GM21786 (cell line): ENCODE measurements around the gene ST3GAL5.

Source experiments
- ATAC-seq: cut with Tn5 transposase; IDR thresholded peaks from one replicate; pipeline ENCODE4 v1.9.1; 2021; ENCODE audit not compliant: unreplicated experiment

Gene ST3GAL5

DNA sequence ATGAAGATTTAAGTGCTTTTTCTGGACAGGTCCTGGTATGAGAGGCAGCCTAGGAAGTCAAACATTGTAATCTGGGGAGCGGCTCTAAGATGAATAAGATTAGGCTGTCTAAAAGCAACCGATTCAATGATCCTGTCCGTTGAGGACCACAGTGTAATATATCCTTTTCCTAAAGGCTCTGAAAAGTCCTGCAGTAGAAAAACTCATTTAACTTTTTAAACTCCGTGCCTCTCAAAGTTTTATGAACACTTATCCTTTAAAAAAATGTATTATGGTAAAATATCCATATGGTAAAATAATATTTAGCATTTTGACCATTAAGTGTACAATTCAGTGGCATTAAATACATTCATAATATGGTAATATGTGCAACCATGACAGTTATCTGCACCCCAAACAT, 95.2 kb downstream of the ST3GAL5 start:
- ATAC-seq: no peak

DNA sequence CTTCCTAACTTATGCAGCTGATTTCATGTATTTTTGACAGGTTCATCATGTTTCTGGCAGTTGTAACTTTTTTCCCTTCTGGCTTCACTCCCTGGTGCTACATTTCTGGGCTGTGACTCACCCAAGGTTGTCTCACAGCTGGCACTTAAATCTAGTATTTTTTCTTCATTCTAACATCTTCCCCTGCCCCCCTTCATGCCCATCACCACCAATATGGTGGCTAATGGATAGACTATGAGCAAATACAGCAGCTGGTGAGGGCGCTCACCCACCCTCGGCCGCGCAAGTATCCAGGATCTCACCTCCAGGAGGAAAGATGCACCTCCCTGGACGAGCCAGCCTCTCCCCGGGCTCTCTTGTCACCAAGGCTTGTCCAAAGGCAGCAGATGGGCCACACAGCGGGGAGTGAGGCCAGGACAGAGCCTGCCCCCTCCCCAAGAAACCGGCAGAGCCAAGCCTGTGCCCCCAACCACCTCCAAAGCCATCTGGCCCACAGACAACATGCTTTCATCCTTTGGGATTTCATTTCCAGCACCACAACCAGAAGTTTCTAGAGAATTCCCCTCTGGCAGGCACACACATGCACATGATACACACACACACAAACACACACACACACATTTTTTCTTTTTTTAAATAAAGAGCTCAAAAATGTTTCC, 95.9 kb downstream of the ST3GAL5 start:
- no peak for ATAC-seq

DNA sequence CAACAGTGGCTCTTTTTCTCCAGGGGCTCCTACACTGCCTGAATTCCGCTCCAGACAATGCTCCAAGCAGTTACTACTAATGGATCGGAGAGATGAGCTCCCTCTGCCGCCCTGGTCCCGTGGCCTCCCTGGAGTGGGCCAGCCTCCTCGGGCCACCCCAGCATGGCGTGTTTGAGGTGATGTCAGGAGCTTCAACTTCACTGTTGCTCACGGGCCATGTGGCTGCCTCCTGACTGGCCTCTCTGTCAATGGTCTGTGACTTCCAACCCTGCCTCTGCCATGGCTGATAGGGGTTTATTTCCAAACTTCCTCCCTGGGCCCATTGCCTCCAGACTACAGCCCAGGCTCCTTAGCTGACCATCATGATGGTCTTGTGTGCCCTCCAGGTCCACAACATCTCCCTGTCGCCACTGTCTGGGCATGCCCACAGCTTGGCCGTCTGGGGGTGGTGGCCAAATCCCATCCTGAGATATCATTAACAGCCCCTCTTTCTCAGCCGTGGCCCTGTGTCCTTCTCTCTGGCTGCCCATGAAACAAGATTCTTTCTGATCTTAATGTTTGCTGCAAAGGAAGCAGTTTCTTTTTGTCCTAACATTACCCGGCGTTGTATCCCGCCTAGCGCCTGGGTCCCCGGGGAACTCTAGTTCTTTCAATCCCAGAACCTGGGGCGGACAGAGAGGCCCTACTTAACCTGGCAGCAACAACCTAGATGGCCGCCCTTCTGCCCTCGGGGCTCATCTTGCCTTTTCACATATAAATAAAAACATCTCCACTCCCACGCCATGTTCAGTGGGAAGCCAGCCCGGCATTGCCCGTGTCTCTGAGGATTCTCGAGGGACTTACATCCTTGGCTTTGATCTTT, 96.9 kb downstream of the ST3GAL5 start:
- no peak for ATAC-seq

DNA sequence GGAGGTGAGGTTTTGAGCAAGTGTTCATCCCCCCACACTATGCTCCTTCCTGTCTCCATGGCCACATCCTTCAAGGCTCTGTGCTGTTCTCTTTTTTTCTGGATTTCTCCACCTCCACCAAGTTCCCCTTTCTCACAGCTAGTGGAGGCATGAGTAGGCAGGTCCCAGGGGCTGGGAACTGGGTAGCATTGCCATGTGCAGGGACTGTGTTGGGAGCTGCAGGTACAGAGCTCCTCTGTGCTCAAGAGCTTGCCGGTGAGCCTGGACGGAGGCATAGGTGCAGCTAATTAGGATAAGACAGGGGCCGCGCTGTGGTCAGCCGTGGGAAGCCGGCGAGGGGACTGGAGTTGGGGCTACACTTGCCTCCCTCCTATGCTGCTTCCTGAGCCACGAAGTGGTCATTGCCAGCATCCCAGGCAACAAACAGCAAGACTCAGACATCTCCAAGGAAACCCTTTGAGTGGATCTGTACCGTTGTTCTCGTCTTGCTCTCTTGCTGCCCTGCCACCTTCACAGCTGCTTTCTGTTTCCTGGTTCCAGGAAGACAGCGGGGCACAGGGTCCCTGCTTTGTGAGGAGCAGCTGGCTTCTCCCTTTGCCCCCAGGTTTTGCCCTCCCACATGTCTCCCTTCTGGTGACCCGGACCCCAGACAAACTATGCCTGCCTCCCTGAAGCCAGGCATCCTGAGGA, 98.1 kb downstream of the ST3GAL5 start:
- ATAC-seq: no peak

DNA sequence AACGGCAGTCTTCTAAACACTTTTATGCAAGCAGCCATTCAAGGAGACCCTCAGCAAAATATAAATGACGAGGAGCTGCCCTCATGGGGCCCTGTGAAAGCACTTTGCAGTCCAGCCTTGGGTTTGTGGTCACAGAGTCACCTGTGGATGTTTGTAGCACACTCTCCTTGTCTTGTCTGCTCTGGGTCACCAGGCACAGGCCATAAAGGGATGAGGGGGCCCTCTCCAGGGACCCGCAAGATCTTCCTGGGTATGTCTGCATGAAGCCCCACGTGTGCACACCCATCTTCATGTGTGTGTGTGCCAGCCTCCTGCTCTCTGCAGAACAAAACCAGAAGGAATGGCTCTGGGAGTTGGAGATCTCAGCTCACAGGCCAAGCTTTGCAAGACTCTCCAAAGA, 98.8 kb downstream of the ST3GAL5 start:
- ATAC-seq: no peak

DNA sequence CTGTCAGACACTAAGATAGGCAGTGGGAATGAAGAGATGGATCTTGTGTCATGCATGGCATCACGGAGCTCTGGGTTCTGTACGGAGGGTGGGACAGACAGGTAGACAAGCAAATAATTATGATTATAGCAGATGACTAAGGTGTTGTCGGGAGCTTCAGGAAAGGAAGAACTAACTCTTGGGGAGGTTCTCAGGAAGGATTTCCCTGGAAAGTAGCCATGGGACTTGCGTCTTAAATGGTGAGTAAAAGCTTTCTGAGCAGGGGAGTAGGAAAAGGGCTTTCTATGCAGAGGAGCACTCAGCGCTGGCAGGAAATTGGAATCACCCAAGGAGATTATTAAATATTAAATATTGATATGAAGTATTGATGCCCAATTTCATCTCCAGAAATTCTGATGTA, 99.5 kb downstream of the ST3GAL5 start:
- ATAC-seq: no peak

DNA sequence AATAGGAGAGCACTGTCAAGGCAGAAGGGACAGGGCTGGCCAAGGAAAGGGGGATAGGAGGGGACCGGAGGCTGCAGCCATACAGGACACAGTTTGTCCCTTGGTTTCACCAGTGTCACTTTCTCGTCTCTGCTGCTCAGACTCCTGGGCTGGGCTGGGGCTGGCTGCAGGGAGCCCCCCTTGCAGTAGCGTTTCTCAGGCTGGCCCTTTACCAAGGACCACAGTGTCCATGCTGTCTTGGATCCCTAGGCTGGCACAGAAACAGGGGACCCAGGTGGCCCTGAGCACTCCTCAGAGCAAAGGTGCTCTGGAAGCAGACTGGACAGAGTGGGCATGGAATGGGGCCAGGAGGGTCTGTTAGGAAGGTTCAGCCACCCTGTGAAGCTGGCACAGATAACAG, 100.2 kb downstream of the ST3GAL5 start:
- no peak for ATAC-seq

DNA sequence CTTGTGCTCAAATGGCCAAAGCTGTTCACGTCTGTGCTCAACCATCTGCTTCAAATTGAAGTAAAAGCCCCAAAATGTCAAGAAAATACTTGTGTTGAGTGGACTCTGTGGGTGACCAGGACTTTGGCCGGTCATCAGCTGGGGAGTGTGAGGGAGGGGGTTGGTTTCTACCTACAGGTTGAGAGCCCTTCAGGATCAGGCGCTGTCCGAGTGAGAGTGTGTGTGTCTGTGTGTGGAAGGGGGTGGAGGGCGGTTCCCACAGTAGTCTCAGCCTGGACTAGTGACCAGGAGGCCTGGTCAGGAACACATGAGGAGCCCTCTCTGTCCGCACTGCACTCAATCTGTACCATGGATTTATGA, 100.8 kb downstream of the ST3GAL5 start:
- no peak for ATAC-seq

DNA sequence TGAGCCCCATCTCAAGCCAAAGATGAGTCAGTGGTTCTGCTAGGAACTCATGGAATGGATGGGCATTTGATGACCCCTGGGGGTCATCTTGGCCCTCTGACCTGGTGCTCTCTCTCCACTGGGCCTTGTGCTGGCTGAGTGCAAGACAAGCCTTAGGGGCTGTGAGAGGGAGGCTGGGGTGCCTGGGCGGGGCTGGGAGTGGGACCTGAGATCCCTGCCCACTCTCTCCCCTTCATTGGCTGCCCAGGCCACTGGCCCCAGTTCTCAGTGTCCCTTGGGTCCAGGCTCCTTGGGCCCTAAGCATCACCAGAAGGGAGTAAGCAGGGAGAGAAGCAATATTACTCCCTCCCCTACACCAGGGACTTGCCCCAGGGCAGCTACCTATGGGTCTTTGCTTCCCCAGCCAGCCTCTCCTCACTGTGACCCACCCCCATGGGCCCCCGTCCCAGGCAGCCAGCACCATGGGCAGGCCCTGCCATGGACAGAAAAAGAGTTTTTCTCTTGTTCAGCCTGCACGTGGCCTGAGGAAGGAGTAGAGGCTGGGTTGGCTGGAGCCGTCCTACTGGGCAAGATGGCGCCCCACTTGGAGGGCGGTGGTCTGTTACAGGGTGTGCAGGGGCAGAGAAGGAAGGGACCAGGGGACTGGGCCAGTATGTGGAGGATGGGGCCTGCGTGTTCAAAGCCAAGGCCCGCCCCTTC, 101.4 kb downstream of the ST3GAL5 start:
- no peak for ATAC-seq
